Cardiac fibroblast (primary cell): ENCODE results near the gene PHF12.

Experiments used
- DNase-seq, 2 donors: peaks; one replicate each; pipeline versions ENCODE4 v3.0.0 to v3.0.0-alpha.2; 2010; ENCODE audit warnings: low read depth in 2 of 2
- H3K4me3 ChIP-seq, 2 donors: replicated peaks in 1 of 2; 1 replicate in 1 of 2; 2 replicates in 1 of 2; pipeline ENCODE4 v1.5.1; 2011; ENCODE audit warnings: low read depth in 2 of 2, low read length in 2 of 2, mild to moderate bottlenecking in 2 of 2, moderate library complexity in 1 of 2
- TF ChIP-seq, protein P1 (sequence below): IDR thresholded peaks from one replicate; pipeline ENCODE4 v1.5.1; 2011; ENCODE audit warnings: low read depth, mild to moderate bottlenecking, low read length, inconsistent platforms

Gene PHF12

GRCh38 chr17:28975031-28975430 lies 23.7 kb upstream of the PHF12 start:
- DNase-seq, result no peak
- TF ChIP-seq, protein P1, sequence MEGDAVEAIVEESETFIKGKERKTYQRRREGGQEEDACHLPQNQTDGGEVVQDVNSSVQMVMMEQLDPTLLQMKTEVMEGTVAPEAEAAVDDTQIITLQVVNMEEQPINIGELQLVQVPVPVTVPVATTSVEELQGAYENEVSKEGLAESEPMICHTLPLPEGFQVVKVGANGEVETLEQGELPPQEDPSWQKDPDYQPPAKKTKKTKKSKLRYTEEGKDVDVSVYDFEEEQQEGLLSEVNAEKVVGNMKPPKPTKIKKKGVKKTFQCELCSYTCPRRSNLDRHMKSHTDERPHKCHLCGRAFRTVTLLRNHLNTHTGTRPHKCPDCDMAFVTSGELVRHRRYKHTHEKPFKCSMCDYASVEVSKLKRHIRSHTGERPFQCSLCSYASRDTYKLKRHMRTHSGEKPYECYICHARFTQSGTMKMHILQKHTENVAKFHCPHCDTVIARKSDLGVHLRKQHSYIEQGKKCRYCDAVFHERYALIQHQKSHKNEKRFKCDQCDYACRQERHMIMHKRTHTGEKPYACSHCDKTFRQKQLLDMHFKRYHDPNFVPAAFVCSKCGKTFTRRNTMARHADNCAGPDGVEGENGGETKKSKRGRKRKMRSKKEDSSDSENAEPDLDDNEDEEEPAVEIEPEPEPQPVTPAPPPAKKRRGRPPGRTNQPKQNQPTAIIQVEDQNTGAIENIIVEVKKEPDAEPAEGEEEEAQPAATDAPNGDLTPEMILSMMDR, result no peak
- H3K4me3 ChIP-seq, result no peak overlapping the region

DNA sequence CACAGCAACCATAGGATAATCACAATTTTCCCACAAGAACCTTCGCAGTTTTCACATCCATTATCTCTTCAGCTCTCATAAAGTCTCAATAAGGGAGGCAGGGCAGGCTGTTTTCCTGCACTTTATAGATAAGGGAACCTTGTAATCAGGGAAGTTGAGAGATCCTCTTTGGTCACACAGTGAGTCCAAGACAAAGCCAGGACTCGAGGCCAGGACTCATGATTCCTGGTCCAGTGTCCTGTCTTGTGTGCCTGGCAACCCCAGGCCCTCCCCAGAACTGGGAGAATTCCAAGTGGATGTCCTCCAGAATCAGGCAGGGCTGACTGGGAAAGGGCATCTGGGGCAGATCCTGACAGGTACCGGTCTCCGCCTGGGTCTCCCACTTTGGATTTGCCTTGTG lies 23.1 kb upstream of the PHF12 start:
- no peak overlapping the region for H3K4me3 ChIP-seq
- TF ChIP-seq, protein P1, result no peak
- DNase-seq, result no peak

DNA sequence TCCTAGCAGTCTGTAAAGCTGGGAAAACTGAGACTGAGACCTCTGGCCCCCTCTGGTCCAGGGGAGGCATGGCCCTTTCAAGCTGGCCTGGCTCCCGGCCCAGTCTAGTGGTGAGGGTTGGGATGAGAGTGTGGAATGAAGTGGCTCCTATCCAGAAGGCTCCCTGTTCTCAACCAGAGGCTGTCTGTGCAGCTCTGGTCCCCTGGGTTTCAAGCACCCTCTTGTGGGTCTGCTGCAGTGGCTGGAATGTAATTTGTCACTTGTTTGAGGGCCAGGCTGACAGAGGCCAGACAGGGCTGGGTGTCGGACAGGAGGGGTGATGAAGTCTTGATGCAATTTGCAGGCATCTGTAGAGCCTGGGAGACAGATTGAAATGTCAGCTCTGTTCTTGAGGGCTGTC lies 22.1 kb upstream of the PHF12 start:
- peak; percentile 14 to 71 for DNase-seq
- TF ChIP-seq, protein P1, result no peak
- no peak overlapping the region for H3K4me3 ChIP-seq

- no peak overlapping the region for H3K4me3 ChIP-seq
- no peak for DNase-seq
- TF ChIP-seq, protein P1, result no peak
Observed at GRCh38 chr17:28972437-28972836, 21.1 kb upstream of the PHF12 start.

GRCh38 chr17:28970879-28971278 lies 19.6 kb upstream of the PHF12 start:
- no peak overlapping the region for H3K4me3 ChIP-seq
- TF ChIP-seq, protein P1, result no peak

DNA sequence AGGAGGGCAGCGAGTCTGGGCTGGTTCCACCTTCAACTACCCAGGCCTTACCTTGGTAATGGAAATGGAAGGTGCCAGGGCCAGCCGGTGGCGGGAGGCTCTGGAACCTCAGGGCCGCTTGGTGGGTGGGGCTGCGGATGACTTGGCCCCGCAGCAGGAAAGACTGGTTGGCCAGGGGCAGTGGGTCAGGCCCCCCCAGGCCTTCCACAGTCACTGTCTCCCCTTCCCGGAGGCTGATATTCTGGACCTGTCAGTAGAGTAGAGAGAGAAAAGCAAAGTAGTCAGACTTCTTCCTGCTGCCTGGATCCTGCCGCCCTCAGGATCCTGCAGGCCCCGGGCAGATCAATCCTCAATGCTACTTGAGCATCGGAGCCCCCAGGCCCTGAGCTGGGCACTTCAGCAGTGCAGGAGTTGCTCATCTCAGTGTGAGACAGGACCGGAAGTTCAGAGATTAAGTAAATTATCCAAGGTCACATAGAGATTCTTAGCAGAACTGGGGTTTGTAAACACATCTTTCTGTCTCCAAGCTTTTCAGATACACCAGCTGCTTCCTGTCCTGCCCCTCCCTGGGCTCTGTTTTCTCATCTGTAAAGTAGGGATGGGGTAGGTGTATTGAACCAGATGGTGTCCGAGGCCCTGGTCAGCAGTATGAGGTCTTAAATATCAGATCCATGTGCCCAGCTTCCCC lies 18.5 kb upstream of the PHF12 start:
- TF ChIP-seq, protein P1, result no peak
- no peak for DNase-seq

More at GRCh38 chr17:28970879-28971278, 19.6 kb upstream of the PHF12 start:
- no peak for DNase-seq

DNA sequence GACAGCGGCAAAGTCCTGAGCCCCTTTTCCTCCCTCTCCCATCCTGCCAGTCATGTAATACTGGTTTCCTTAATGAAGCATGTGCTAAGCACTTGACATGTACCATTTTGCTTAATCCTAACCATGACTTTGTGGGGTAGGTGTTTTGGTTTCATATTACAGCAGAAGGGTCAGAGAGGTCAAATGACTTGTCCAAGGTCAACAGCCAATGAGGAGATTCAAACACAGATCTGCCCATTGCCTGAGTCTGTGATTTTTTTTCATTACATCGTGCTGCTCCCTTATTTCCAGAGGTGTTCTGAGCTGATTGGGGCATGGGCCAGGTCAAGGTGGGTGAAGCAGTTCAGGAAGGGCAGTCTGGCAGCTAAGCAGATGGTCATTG lies 17.6 kb upstream of the PHF12 start:
- DNase-seq, result no peak
- TF ChIP-seq, protein P1, result no peak
- H3K4me3 ChIP-seq, result no peak overlapping the region

More for the DNA sequence above, 18.5 kb upstream of the PHF12 start:
- H3K4me3 ChIP-seq, result no peak overlapping the region
